H1 (cell line): Measurements from ENCODE around the gene ARHGEF19. TPM values are rescaled to one million over a fixed set of nuclear protein-coding genes. Genes with fewer than 3 reads are reported as not detected.

Source experiments
- CTCF ChIA-PET: fragments of 300-600 bp; sonication (Branson Sonifier 250); formaldehyde crosslinking; loops from one replicate; lab custom pipeline; 2021; ENCODE audit not compliant: partially characterized antibody; lab: Charles Lee
- POLR2A ChIA-PET: fragments of 300-600 bp; sonication (Branson Sonifier 250); formaldehyde crosslinking; loops from one replicate; lab custom pipeline; 2021; ENCODE audit warnings: inconsistent platforms; ENCODE audit not compliant: partially characterized antibody; lab: Charles Lee
- DNase-seq, 2 experiments: peaks; one replicate each; pipeline versions ENCODE4 v3.0.0 to v3.0.0-alpha.2; 2010 to 2022; ENCODE audit warnings: low spot score in 2 of 2, low read depth in 1 of 2, mixed read lengths in 1 of 2
- FAIRE-seq: peaks from 2 replicates; lab custom pipeline; 2011; peaks lifted over from hg19 to GRCh38; lab: Jason Lieb, UNC
- H2AFZ ChIP-seq: 2 replicates; pipeline ENCODE4 v1.8.1; 2012; ENCODE audit warnings: low read length, inconsistent platforms
- H2AK5ac ChIP-seq: 2 replicates; pipeline ENCODE4 v1.6.1; 2013; ENCODE audit warnings: low read depth, low read length
- H2BK120ac ChIP-seq: replicated peaks from 2 replicates; pipeline ENCODE3; 2013; ENCODE audit warnings: low read depth, low read length, inconsistent platforms
- H2BK12ac ChIP-seq: 2 replicates; pipeline ENCODE4 v1.6.1; 2013; ENCODE audit warnings: low read depth, low read length
- H2BK15ac ChIP-seq: 2 replicates; pipeline ENCODE4 v1.6.1; 2013; ENCODE audit warnings: low read length
- H2BK20ac ChIP-seq: 2 replicates; pipeline ENCODE4 v1.6.1; 2013; ENCODE audit warnings: low read length
- H2BK5ac ChIP-seq: 2 replicates; pipeline ENCODE4 v1.6.1; 2013; ENCODE audit warnings: low read depth, low read length
- H3K14ac ChIP-seq: 2 replicates; pipeline ENCODE4 v1.6.1; 2013; ENCODE audit warnings: inconsistent platforms; ENCODE audit not compliant: insufficient read length
- H3K18ac ChIP-seq: 2 replicates; pipeline ENCODE4 v1.6.1; 2013; ENCODE audit warnings: low read length; ENCODE audit errors: extremely low read depth
- H3K23ac ChIP-seq: 2 replicates; pipeline ENCODE4 v1.6.1; 2013; ENCODE audit warnings: inconsistent platforms; ENCODE audit not compliant: insufficient read length
- H3K23me2 ChIP-seq: 2 replicates; pipeline ENCODE4 v1.6.1; 2013; ENCODE audit warnings: low read depth, low read length
- H3K27ac ChIP-seq: 2 replicates; pipeline ENCODE4 v1.6.1; 2011; ENCODE audit warnings: low read depth, low read length, inconsistent platforms
- H3K27me3 ChIP-seq, 4 experiments: replicated peaks in 1 of 4; 1 replicate in 1 of 4; 2 replicates in 3 of 4; pipeline versions ENCODE4 v1.6.1 to v1.8.1; 2011 to 2013; ENCODE audit warnings: low read length in 3 of 4, mild to moderate bottlenecking in 3 of 4, inconsistent platforms in 2 of 4, mixed read lengths in 2 of 4, moderate library complexity in 1 of 4; ENCODE audit not compliant: control insufficient read depth in 3 of 4, insufficient read depth in 3 of 4; ENCODE audit errors: extremely low read depth in 1 of 4
- H3K36me3 ChIP-seq, 4 experiments: 2 replicates each; pipeline versions ENCODE4 v1.6.1 to v1.8.1; 2011 to 2013; ENCODE audit warnings: mild to moderate bottlenecking in 4 of 4, low read length in 3 of 4, moderate library complexity in 2 of 4, control low read depth in 1 of 4, inconsistent platforms in 1 of 4; ENCODE audit not compliant: insufficient read depth in 4 of 4, control insufficient read depth in 2 of 4
- H3K4ac ChIP-seq: replicated peaks from 2 replicates; pipeline ENCODE3; 2013; ENCODE audit warnings: low read length, low read depth, mixed read lengths, inconsistent platforms; ENCODE audit not compliant: insufficient read length
- H3K4me1 ChIP-seq, 4 experiments: replicated peaks in 1 of 4; 1 replicate in 1 of 4; 2 replicates in 3 of 4; pipeline versions ENCODE4 v1.6.1 to v1.8.1; 2011 to 2013; ENCODE audit warnings: low read length in 3 of 4, inconsistent platforms in 2 of 4, mixed read lengths in 1 of 4; ENCODE audit not compliant: insufficient read depth in 4 of 4, control insufficient read depth in 3 of 4
- H3K4me2 ChIP-seq, 2 experiments: 2 replicates each; pipeline versions ENCODE4 v1.6.1 to v1.8.1; 2011 to 2013; ENCODE audit warnings: low read depth in 2 of 2, low read length in 2 of 2, control low read depth in 1 of 2, inconsistent platforms in 1 of 2, mild to moderate bottlenecking in 1 of 2; ENCODE audit not compliant: insufficient read depth in 1 of 2
- H3K4me3 ChIP-seq, 4 experiments: fragments of 200-600, 300-600 bp in 1 of 4; sonication (generic), shearing (Covaris generic), sonication (Bioruptor Twin) in 1 of 4; 2 replicates each; pipeline versions ENCODE4 v1.5.1 to v1.8.1; 2011 to 2016; ENCODE audit warnings: low read length in 4 of 4, low read depth in 3 of 4, control low read depth in 2 of 4, inconsistent platforms in 2 of 4, mild to moderate bottlenecking in 2 of 4, mixed read lengths in 1 of 4, moderate library complexity in 1 of 4; ENCODE audit not compliant: insufficient read depth in 2 of 4; ENCODE audit errors: extremely low read depth in 1 of 4
- H3K56ac ChIP-seq: replicated peaks from 2 replicates; pipeline ENCODE3; 2013; ENCODE audit warnings: low read depth, mild to moderate bottlenecking, mixed read lengths, low read length, inconsistent platforms; ENCODE audit not compliant: insufficient read length
- H3K79me1 ChIP-seq: 2 replicates; pipeline ENCODE4 v1.6.1; 2013; ENCODE audit warnings: low read depth, low read length, control low read depth
- H3K79me2 ChIP-seq, 2 experiments: 2 replicates each; pipeline versions ENCODE4 v1.6.1 to v1.8.1; 2012 to 2013; ENCODE audit warnings: low read length in 2 of 2, mild to moderate bottlenecking in 2 of 2, inconsistent platforms in 1 of 2; ENCODE audit not compliant: insufficient read depth in 2 of 2, control insufficient read depth in 1 of 2
- H3K9ac ChIP-seq, 4 experiments: replicated peaks in 1 of 4; 1 replicate in 1 of 4; 2 replicates in 3 of 4; pipeline versions ENCODE4 v1.6.1 to v1.8.1; 2011 to 2013; ENCODE audit warnings: low read depth in 3 of 4, low read length in 3 of 4, control low read depth in 2 of 4, mild to moderate bottlenecking in 2 of 4, moderate library complexity in 2 of 4, inconsistent platforms in 1 of 4; ENCODE audit errors: extremely low read depth in 1 of 4
- H3K9me3 ChIP-seq, 2 experiments: 2 replicates each; pipeline versions ENCODE4 v1.6.1 to v1.8.1; 2012 to 2013; ENCODE audit warnings: mild to moderate bottlenecking in 2 of 2, moderate library complexity in 2 of 2, control low read depth in 1 of 2, inconsistent platforms in 1 of 2, low read depth in 1 of 2, low read length in 1 of 2, mixed read lengths in 1 of 2; ENCODE audit not compliant: insufficient read depth in 2 of 2
- H4K20me1 ChIP-seq, 2 experiments: replicated peaks in 1 of 2; 2 replicates each; pipeline versions ENCODE3 to v1.8.1; 2011 to 2013; ENCODE audit warnings: inconsistent platforms in 2 of 2, low read length in 2 of 2, mild to moderate bottlenecking in 1 of 2; ENCODE audit not compliant: insufficient read depth in 2 of 2, control insufficient read depth in 1 of 2
- H4K5ac ChIP-seq: 2 replicates; pipeline ENCODE4 v1.6.1; 2013; ENCODE audit warnings: low read length, low read depth, mixed read lengths, inconsistent platforms; ENCODE audit not compliant: insufficient read length
- H4K8ac ChIP-seq: 2 replicates; pipeline ENCODE4 v1.8.0; 2013; ENCODE audit warnings: mild to moderate bottlenecking, moderate library complexity, low read length, inconsistent platforms; ENCODE audit not compliant: insufficient read depth; ENCODE audit errors: extremely low read depth
- H4K91ac ChIP-seq: replicated peaks from 2 replicates; pipeline ENCODE3; 2013; ENCODE audit warnings: low read length, mixed read lengths, inconsistent platforms; ENCODE audit not compliant: insufficient read length
- ASH2L ChIP-seq: fragments of 200-600, 300-600 bp; sonication (generic); IDR thresholded peaks from one replicate; pipeline ENCODE4 v1.7.1; 2017; ENCODE audit warnings: low read length
- ATF2 ChIP-seq: IDR thresholded peaks from 2 replicates; pipeline ENCODE4 v1.6.1; 2012; ENCODE audit warnings: low read length, inconsistent platforms
- BRCA1 ChIP-seq: IDR thresholded peaks from 2 replicates; pipeline ENCODE4 v1.6.1; 2012; ENCODE audit warnings: low read depth, low read length, improper control_type of control experiment
- JUN ChIP-seq: IDR thresholded peaks from 2 replicates; pipeline ENCODE4 v1.6.1; 2011; ENCODE audit warnings: low read depth, mild to moderate bottlenecking, improper control_type of control experiment, low read length
- SRF ChIP-seq: IDR thresholded peaks from 2 replicates; pipeline ENCODE4 v1.6.1; 2011; ENCODE audit warnings: mild to moderate bottlenecking, low read depth, low read length, moderate library complexity
- TAF7 ChIP-seq: optimal IDR thresholded peaks from 2 replicates; pipeline ENCODE3; 2011; ENCODE audit warnings: low read depth, mild to moderate bottlenecking, inconsistent platforms, low read length, moderate library complexity, borderline replicate concordance
- USF2 ChIP-seq: IDR thresholded peaks from 2 replicates; pipeline ENCODE4 v1.6.1; 2011; ENCODE audit warnings: low read length, improper control_type of control experiment
- WGBS, 2 experiments: shearing (Covaris generic) in 1 of 2; methylation state at CpG; one replicate each; pipeline versions ENCODE4 v1.1.6 to v1.1.7; 2013 to 2015; ENCODE audit warnings: low lambda C conversion rate in 2 of 2, mixed read lengths in 2 of 2, inconsistent platforms in 1 of 2, low coverage in 1 of 2, missing lambda C conversion rate in 1 of 2; ENCODE audit not compliant: insufficient replicate concordance in 2 of 2, insufficient coverage in 1 of 2, insufficient read length in 1 of 2; ENCODE audit errors: extremely low coverage in 1 of 2, missing lambda C conversion rate in 1 of 2; 5-methylcytosine and 5-hydroxymethylcytosine counted together
- polyA plus RNA-seq, 7 experiments: library from polyadenylated mRNA; depleted of rRNA in 3 of 7; stranded (reverse) in 5 of 7; unstranded in 2 of 7; fragments of >200 nt in 5 of 7; fragments of 200-250 nt in 2 of 7; gene quantifications; 1 replicate in 5 of 7; 2 replicates in 1 of 7; 4 replicates in 1 of 7; pipeline versions ENCODE4 v1.2.1 to v1.2.3, GENCODE V29; 2011 to 2013; ENCODE audit warnings: missing spikeins in 2 of 7, mixed read lengths in 2 of 7
- total RNA-seq: library from RNA; stranded (reverse); fragmentation: NEBNext Ultra II Directional; extraction: Animal tissue kit (Norgen Biotek cat#: 25700); gene quantifications from 2 replicates; pipeline ENCODE4 v1.2.1, GENCODE V29; 2021

The ARHGEF19 gene
- total and polyA plus RNA-seq, 2 of the 8 experiments (the other 6 are each of a cell fraction or from before 2014, with no cell fraction given): 47.5 to 56.4 TPM

GRCh38 chr1:16199157-16199501, 13.3 kb downstream of the ARHGEF19 start:
- Histone ChIP-seq H2BK5ac (no peak overlapping the region), H2BK12ac (no peak overlapping the region), H3K79me2 (no peaks in the 10 kb centered on the region), H4K8ac (no peak overlapping the region), H2BK20ac (no peak overlapping the region), H3K23ac (no peak overlapping the region), H4K91ac (no peak overlapping the region), H3K4me3 (no peak overlapping the region), H3K36me3 (peaks cover 8 to 31% (median 22%) of the 10 kb centered on the region in 4 experiments; a peak in 7 of 8 replicates), H4K20me1 (peaks cover 0 to 3% of the 10 kb centered on the region in 2 experiments), H3K14ac (no peak overlapping the region), H2AK5ac (no peak overlapping the region), H2AFZ (no peak overlapping the region), H3K56ac (no peak overlapping the region), H3K4me2 (no peak overlapping the region), H4K5ac (no peak overlapping the region), H3K18ac (no peak overlapping the region), H3K27ac (no peak overlapping the region), H2BK15ac (no peak overlapping the region), H3K9ac (no peak overlapping the region), H3K27me3 (no peaks in the 10 kb centered on the region), H3K79me1 (peaks cover under 1% of the 10 kb centered on the region; the same call in 1 of the 2 replicates), H3K23me2 (no peaks in the 10 kb centered on the region), H3K4ac (no peak overlapping the region), H3K9me3 (no peaks in the 10 kb centered on the region), H3K4me1 (no peaks in the 10 kb centered on the region), H2BK120ac (no peak overlapping the region)
- FAIRE-seq (no peak), DNase-seq (no peak)
- TF ChIP-seq SRF (no peak), TAF7 (no peak), BRCA1 (no peak), ATF2 (no peak), USF2 (no peak), JUN (no peak), ASH2L (no peak)
- POLR2A ChIA-PET: interaction anchor here (0.6 to 2.0 kb wide), 6 partner anchors 10 to 108 kb away, joined by 3 to 10 read pairs (median 3); no protein-coding TSS in a partner anchor
- CTCF ChIA-PET: interaction anchor here (0.6 to 7.6 kb wide), 7 partner anchors 9 to 117 kb away, joined by 3 to 45 read pairs (median 5); partner anchors contain the start of gene ARHGEF19
- 83% methylated on average over 1 of the region's 1 CpG; no CpG with 5 or more reads in 1 of the 2 experiments for WGBS, 2 experiments
